ENCODE data around the gene LMO4. TPM values are rescaled to one million over a fixed set of nuclear protein-coding genes. Genes with fewer than 3 reads are reported as not detected.

Gene LMO4
- total RNA-seq, 1 experiment from 2014 or later, result 87.1 TPM

GRCh38 chr1:87327376-87328271 lies 1.1 kb upstream of the LMO4 start:
- peak; percentile 6 for DNase-seq (ENCODE audit: low read depth)

DNA sequence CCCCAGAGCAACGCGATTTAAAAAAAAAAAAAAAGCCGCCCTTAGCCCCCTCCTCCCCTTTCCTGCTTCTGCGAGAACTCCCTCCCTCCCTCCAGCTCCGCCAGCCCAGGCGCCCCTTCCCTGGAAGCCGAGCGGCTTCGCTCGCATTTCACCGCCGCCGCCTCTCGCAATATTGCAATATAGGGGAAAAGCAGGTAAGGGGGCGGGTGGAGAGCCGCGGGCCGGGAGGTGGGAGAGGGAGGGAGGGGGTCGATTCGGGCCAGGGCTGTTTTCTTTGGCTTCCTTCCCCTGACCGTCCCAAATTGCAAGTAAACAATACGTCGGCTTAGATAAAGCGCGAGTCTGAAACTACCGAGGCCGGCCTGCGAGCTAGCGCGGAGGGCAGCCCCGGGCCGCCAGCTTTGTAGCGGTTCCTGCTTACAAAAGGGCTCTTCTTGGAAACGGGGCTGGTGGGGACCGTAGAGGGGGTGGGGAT lies 408 bp downstream of the LMO4 start:
- DNase-seq (ENCODE audit: low read depth), result peak; percentile 58

GRCh38 chr1:87329526-87330056 lies 911 bp downstream of the LMO4 start:
- DNase-seq (ENCODE audit: low read depth), result peak; percentile 43

DNA sequence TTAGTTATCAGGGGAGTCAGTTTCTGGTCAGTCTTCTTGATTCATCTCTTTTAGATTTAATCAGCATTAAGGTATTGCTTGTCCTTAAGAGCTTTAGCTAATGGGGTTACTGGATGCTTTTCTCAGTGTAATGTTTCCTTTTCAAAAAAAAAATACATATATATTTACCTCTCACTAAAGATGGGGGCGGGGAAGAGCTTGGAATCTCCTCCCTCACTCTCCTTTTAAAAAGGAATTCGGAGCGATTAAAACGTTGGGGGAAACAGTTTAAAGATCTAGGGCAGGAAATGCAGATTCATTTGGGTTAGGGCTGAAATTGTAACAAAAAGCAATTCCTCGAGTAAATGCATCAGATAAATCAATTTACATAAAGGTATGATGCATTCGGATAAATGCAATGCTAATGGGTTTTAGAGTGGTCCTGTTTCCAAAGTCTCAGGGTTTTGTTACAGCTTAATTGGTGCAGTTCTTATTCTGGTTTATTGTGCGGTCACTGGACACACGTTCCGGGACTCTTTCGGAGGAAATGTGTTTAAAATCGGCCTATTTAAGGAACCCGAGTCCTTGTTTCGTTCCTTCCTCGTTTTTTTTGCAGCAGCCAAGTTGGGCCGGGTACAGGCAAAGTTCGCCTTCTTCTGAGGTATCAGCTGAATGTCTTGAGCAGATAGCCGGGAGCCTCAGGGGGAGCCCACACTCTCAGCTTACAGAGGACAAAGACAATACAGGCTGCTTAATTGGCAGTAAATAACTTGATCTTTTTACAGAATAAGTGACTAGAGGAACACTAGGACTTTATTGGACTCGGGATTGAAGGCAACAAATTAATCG lies 1.6 kb downstream of the LMO4 start:
- DNase-seq (ENCODE audit: low read depth), result peak; percentile 59

DNA sequence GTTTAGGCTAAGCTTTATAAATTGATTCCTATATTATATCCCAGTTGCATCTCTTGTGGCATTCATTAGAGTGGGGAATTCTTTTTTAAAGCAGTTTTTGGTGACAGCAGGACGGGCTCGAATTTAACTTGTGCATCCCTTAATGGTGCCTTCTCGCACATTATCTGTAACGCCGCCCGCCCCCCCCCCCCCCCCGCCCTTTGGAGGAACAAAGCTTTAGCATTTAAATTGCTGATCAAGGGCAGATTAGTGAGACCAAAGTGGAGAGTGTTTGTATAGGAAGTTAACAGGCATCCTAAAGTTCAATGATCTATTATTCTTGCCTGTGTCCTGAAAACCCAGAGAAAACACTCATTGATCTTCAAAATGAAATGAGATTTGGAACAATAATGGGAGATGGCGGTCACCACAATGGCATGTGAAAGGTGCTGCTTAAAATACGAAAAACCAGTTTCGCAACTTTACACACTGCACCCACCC lies 2.2 kb downstream of the LMO4 start:
- no peak for DNase-seq (ENCODE audit: low read depth)

GRCh38 chr1:87331365-87332241 lies 2.9 kb downstream of the LMO4 start:
- peak; percentile 75 for DNase-seq (ENCODE audit: low read depth)

GRCh38 chr1:87333692-87334347 lies 5.1 kb downstream of the LMO4 start:
- peak; percentile 66 for DNase-seq (ENCODE audit: low read depth)

DNA sequence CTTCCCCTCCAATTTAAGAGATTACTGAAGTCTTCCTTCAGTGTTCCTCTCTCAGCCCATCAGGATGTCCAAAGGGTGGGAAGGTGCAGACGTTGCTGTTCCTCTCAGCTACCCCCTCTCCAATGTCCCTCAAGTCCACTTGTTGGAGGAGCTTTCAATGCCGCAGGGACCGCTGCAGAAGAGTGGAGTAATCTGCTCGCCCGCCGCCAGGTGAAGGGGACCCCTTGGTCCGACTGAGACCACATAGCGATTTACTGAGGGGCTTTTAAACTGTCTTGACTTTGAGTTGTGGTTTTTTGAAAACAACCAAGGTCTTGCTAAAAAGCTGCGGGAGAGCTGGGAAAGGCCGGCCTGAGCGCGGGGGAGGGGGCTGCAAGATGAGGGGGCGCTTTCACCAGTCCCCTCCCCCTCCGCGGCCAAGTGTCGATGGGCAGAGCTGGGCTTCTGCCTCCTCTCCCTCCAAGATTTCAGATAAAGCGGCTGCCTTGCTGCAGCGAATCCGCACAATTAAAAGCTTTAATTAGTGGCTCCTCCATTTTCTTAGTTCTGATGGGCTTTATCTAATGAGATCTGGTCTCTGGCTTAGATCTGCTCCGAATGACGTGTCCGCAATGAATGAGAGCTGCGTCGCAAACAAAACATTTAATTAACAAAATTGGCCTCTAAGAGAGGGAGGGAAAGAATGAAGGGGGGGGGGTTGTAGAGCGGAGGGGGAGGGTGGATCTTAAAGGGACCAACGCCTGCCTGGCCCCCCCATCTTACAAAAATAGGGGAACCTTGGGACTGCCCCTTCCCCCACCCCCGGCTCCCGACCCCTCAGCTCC lies 5.9 kb downstream of the LMO4 start:
- DNase-seq (ENCODE audit: low read depth), result peak; percentile 66

GRCh38 chr1:87335175-87335884 lies 6.7 kb downstream of the LMO4 start:
- peak; percentile 73 for DNase-seq (ENCODE audit: low read depth)

- DNase-seq (ENCODE audit: low read depth), result no peak
Measured at GRCh38 chr1:87336623-87337067, 8.0 kb downstream of the LMO4 start.

DNA sequence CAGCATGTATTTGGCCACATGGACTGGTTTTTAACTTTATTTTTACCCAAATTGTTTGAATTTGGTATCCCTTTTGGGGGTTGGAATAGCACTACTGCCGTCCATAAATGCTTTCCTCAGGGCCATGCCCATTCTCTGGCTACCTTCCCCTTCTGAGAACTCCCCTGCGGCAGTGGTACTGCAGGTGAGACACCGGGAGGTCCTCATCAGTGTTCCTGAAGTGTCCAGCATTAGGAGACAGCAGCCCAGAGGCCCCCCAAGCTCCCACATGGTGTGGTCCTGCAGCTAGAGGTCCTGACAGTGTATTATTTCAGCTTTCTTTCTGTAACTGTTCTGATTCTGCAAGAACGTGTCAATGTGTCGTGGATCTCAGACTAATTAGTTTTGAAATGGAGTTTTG lies 8.9 kb downstream of the LMO4 start:
- no peak for DNase-seq (ENCODE audit: low read depth)

- no peak for DNase-seq (ENCODE audit: low read depth)
Measured at GRCh38 chr1:87338566-87338965, 9.9 kb downstream of the LMO4 start.

- no peak for DNase-seq (ENCODE audit: low read depth)
Measured at GRCh38 chr1:87344231-87344630, 15.6 kb downstream of the LMO4 start.

- no peak for DNase-seq (ENCODE audit: low read depth)
Measured at GRCh38 chr1:87346130-87346814, 17.6 kb downstream of the LMO4 start.

- no peak for DNase-seq (ENCODE audit: low read depth)
Measured at GRCh38 chr1:87348341-87349019, 19.8 kb downstream of the LMO4 start.

DNA sequence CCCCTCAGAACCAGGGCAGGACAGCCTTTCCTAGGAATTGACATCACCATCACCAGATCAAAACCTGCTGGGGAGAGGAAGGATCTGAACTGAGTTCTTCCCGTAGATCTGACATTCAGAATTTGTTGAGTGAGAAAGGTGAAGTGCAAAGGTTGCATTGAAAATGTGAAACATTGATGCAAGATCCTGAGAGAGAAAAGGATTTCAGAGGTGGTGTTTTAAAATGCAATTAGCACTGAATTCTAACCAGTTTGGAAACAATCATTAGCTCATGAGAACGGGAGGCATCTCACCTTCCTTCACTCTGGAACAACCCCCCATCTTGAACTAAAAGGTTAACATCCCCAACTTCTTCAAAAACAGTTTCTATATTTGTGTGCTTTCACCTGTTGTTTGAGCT lies 20.4 kb downstream of the LMO4 start:
- no peak for DNase-seq (ENCODE audit: low read depth)

DNA sequence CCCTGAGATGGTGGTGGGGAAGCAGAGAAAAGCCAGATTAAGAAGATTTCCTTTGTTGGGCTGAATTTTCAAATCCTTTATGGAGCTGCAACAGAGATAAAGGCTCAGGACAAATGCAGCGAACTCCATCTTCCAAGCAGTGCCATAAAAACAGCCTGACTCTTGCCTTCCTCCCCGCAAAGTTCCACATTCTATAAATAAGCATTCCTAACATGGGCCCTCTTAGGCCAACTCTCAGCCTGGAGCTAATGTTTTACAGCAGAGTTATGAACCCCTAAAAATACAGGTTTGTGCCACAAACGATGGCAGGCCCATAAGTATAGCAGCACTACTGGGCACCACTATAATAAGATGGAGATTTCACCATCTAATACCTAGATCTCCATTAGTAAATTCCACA lies 27.2 kb downstream of the LMO4 start:
- DNase-seq (ENCODE audit: low read depth), result no peak

DNA sequence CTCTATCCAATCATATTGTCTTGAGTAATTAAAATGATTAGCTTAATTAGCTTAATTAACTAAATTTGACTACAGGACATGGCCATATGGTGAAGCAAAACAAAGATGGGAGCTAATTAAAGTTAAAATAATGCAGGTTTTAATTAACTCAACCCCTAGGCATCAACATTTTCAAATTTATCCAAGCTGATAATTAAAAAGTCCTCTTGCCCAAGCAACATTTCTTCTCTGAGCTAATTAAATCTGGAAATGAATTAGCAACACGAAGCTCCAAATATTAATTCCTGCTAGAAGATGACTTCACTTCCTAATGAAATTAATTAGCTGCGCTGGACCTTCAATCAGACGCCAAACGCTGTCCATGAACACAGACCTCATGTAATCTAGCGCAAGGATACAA lies 27.9 kb downstream of the LMO4 start:
- DNase-seq (ENCODE audit: low read depth), result no peak

Data from M059J (cell line).